ENCODE data around the gene SHANK3.

The SHANK3 gene

GRCh38 chr22:50674606-50675552 lies 2.3 kb downstream of the SHANK3 start (continued):
- TF ChIP-seq SP3 (tag by site-specific recombination; IDR thresholded peaks at IDR 0.05) (no peak; the same call in 1 of the 2 replicates), KLF7 (tag by site-specific recombination; IDR thresholded peaks at IDR 0.05; ENCODE audit: borderline replicate concordance) (peak; percentile 81), ZNF2 (tag by site-specific recombination; IDR thresholded peaks at IDR 0.05) (peak; percentile 76), ZNF133 (tag by site-specific recombination; IDR thresholded peaks at IDR 0.05) (peak; percentile 37; the same call in 1 of the 2 replicates), ZNF391 (tag by site-specific recombination; IDR thresholded peaks at IDR 0.05; ENCODE audit: borderline replicate concordance, low read depth) (0 out of 2 replicates have a peak, but pooled peaks have one; percentile 34), ZNF132 (tag by site-specific recombination; IDR thresholded peaks at IDR 0.05; ENCODE audit: borderline replicate concordance) (no peak), IKZF3 (tag by site-specific recombination; IDR thresholded peaks at IDR 0.05) (peak; percentile 36; the same call in 1 of the 2 replicates), ZEB2 (tag by site-specific recombination; IDR thresholded peaks at IDR 0.05) (0 out of 2 replicates have a peak, but pooled peaks have one; percentile 35), PATZ1 (tag by site-specific recombination; IDR thresholded peaks at IDR 0.05) (peak; percentile 50; the same call in 1 of the 2 replicates), GLIS1 (tag by site-specific recombination; IDR thresholded peaks at IDR 0.05) (peak; percentile 85), ZNF398 (tag by site-specific recombination; IDR thresholded peaks at IDR 0.05) (peak; percentile 75), ZBTB10 (tag by site-specific recombination; IDR thresholded peaks at IDR 0.05) (peak; percentile 45; the same call in 1 of the 2 replicates), ZNF23 (tag by site-specific recombination; IDR thresholded peaks at IDR 0.05; ENCODE audit: borderline replicate concordance) (no peak), SP2 (tag by site-specific recombination; IDR thresholded peaks at IDR 0.05) (peak; percentile 68), ZNF362 (tag by site-specific recombination; IDR thresholded peaks at IDR 0.05) (no peak), PRDM10 (tag by site-specific recombination; IDR thresholded peaks at IDR 0.05) (peak; percentile 78), GLIS2 (tag by site-specific recombination; IDR thresholded peaks at IDR 0.05) (peak; percentile 64), ZNF146 (tag by site-specific recombination; IDR thresholded peaks at IDR 0.05) (no peak), ZFHX2 (tag by site-specific recombination; conservative IDR thresholded peaks at IDR 0.05) (peak; percentile 96), KLF8 (tag by site-specific recombination; IDR thresholded peaks at IDR 0.05) (peak; percentile 81; the same call in 1 of the 2 replicates), FEZF1 (tag by site-specific recombination; IDR thresholded peaks at IDR 0.05) (peak; percentile 55), ZNF157 (tag by site-specific recombination; IDR thresholded peaks at IDR 0.05) (peak; percentile 69), ZNF324 (tag by site-specific recombination; IDR thresholded peaks at IDR 0.05) (0 out of 2 replicates have a peak, but pooled peaks have one; percentile 17), ZNF280C (tag by site-specific recombination; IDR thresholded peaks at IDR 0.05) (no peak)
